Measurements from ENCODE around the gene GLOD5.

DNA sequence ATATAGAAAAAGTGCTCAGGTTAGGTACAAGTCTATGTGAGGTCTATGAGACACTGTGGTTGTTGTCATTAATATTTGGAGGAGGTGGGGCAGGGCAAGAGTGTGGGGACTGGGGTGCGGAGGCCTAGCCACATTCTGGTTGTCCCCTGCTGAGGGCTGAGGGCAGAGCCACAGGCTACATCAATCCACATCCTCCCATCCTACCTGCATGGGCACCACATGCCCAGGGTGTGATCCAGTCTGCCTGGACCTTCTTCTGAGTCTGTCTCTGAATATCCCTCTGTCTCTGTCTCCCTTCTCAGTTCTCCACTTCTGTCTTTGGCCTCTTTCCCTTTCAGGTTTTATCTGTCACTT, 23.6 kb downstream of the GLOD5 start:
- TF ChIP-seq, protein P1, sequence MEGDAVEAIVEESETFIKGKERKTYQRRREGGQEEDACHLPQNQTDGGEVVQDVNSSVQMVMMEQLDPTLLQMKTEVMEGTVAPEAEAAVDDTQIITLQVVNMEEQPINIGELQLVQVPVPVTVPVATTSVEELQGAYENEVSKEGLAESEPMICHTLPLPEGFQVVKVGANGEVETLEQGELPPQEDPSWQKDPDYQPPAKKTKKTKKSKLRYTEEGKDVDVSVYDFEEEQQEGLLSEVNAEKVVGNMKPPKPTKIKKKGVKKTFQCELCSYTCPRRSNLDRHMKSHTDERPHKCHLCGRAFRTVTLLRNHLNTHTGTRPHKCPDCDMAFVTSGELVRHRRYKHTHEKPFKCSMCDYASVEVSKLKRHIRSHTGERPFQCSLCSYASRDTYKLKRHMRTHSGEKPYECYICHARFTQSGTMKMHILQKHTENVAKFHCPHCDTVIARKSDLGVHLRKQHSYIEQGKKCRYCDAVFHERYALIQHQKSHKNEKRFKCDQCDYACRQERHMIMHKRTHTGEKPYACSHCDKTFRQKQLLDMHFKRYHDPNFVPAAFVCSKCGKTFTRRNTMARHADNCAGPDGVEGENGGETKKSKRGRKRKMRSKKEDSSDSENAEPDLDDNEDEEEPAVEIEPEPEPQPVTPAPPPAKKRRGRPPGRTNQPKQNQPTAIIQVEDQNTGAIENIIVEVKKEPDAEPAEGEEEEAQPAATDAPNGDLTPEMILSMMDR (IDR thresholded peaks at IDR 0.05; ENCODE audit: insufficient read depth, low read depth, low read length) = no peak
- no peak for TF ChIP-seq EZH2 (IDR thresholded peaks at IDR 0.05; ENCODE audit: insufficient read depth, low read length)
